ENCODE data around the gene SPAG6. TPM values are rescaled to one million over a fixed set of nuclear protein-coding genes. Genes with fewer than 3 reads are reported as not detected.

Gene SPAG6
- total and polyA plus RNA-seq, 2 of the 4 experiments (the other 2 are of a cell fraction): not detected

DNA sequence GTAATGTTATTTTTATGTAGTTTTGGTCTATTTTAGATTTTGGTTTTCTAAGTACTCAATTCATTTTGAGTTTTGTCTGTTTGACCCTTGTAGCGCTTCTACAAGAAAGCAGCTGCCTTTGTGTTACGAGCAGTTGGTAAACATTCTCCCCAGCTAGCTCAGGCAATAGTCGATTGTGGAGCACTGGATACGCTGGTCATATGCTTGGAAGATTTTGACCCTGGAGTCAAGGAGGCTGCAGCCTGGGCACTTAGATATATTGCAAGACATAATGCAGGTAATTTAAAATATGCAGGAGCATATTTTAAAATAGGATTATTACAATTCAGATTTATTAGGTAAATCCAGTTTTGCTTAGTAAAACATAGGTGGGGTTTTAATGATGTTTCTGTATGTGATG lies 23.1 kb downstream of the SPAG6 start:
- WGBS, 2 experiments (ENCODE audit: extremely low coverage in 2 of 2, insufficient read length in 1 of 2): 69% methylated on average over 3 of the region's 4 CpGs; no CpG with 5 or more reads in 1 of the 2 experiments
- no TSS peak for BruUV-seq (replicated peaks)
- H2BK20ac ChIP-seq (ENCODE audit: low read depth, low read length): no peak overlapping the region
- H3K27ac ChIP-seq (ENCODE audit: insufficient read depth, low read length): no peak overlapping the region
- no peak overlapping the region for H4K91ac ChIP-seq (ENCODE audit: insufficient read depth, low read depth, low read length)
- no peaks in the 10 kb centered on the region for H3K9me1 ChIP-seq (ENCODE audit: insufficient read depth, low read length)
- dilution Hi-C loops (cut with HindIII; ENCODE audit: low sequenced_read_pairs, unreplicated experiment) (no loop called here), intact Hi-C loops (cut with micrococcal nuclease) (no loop called here), in situ Hi-C loops (cut with MboI; ENCODE audit: low sequenced_read_pairs) (no loop called here)
- TF ChIP-seq POLR2A (IDR thresholded peaks at IDR 0.05; ENCODE audit: low read depth, low read length): no peak
- no peak for TF ChIP-seq CHD1 (IDR thresholded peaks at IDR 0.05; ENCODE audit: low read depth, low read length)
- no peak for TF ChIP-seq MAFK (IDR thresholded peaks at IDR 0.05; ENCODE audit: low read depth, low read length)
- TF ChIP-seq, protein P1, sequence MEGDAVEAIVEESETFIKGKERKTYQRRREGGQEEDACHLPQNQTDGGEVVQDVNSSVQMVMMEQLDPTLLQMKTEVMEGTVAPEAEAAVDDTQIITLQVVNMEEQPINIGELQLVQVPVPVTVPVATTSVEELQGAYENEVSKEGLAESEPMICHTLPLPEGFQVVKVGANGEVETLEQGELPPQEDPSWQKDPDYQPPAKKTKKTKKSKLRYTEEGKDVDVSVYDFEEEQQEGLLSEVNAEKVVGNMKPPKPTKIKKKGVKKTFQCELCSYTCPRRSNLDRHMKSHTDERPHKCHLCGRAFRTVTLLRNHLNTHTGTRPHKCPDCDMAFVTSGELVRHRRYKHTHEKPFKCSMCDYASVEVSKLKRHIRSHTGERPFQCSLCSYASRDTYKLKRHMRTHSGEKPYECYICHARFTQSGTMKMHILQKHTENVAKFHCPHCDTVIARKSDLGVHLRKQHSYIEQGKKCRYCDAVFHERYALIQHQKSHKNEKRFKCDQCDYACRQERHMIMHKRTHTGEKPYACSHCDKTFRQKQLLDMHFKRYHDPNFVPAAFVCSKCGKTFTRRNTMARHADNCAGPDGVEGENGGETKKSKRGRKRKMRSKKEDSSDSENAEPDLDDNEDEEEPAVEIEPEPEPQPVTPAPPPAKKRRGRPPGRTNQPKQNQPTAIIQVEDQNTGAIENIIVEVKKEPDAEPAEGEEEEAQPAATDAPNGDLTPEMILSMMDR (conservative IDR thresholded peaks at IDR 0.05; ENCODE audit: low read depth, low read length): no peak
- TF ChIP-seq, protein P2, sequence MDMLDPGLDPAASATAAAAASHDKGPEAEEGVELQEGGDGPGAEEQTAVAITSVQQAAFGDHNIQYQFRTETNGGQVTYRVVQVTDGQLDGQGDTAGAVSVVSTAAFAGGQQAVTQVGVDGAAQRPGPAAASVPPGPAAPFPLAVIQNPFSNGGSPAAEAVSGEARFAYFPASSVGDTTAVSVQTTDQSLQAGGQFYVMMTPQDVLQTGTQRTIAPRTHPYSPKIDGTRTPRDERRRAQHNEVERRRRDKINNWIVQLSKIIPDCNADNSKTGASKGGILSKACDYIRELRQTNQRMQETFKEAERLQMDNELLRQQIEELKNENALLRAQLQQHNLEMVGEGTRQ (IDR thresholded peaks at IDR 0.05; ENCODE audit: low read depth, low read length): no peak
- TF ChIP-seq FOS (IDR thresholded peaks at IDR 0.05; ENCODE audit: low read depth, low read length): no peak
- no peak for TF ChIP-seq MXI1 (IDR thresholded peaks at IDR 0.05; ENCODE audit: borderline replicate concordance, low read depth, low read length)
- no peak for TF ChIP-seq RFX5 (IDR thresholded peaks at IDR 0.05; ENCODE audit: low read depth, low read length)
- no peak for TF ChIP-seq NFE2L2 (IDR thresholded peaks at IDR 0.05; ENCODE audit: low read depth, low read length)
- TF ChIP-seq RCOR1 (IDR thresholded peaks at IDR 0.05; ENCODE audit: insufficient replicate concordance, low read length): no peak
- TF ChIP-seq BHLHE40 (IDR thresholded peaks at IDR 0.05; ENCODE audit: low read depth, low read length): no peak
- TF ChIP-seq MAZ (IDR thresholded peaks at IDR 0.05; ENCODE audit: borderline replicate concordance, low read depth, low read length): no peak
- no peak for TF ChIP-seq SMC3 (IDR thresholded peaks at IDR 0.05; ENCODE audit: low read depth, low read length)
- TF ChIP-seq, protein P3, sequence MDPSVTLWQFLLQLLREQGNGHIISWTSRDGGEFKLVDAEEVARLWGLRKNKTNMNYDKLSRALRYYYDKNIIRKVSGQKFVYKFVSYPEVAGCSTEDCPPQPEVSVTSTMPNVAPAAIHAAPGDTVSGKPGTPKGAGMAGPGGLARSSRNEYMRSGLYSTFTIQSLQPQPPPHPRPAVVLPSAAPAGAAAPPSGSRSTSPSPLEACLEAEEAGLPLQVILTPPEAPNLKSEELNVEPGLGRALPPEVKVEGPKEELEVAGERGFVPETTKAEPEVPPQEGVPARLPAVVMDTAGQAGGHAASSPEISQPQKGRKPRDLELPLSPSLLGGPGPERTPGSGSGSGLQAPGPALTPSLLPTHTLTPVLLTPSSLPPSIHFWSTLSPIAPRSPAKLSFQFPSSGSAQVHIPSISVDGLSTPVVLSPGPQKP (IDR thresholded peaks at IDR 0.05; ENCODE audit: borderline replicate concordance, low read depth, low read length): no peak
- no peak for TF ChIP-seq RAD21 (IDR thresholded peaks at IDR 0.05; ENCODE audit: low read length)
- TF ChIP-seq CEBPB (IDR thresholded peaks at IDR 0.05; ENCODE audit: low read depth, low read length): no peak
- no peak overlapping the region for H2AK9ac ChIP-seq (replicated peaks; ENCODE audit: low read depth, low read length, poor library complexity)
- no peak for ATAC-seq (ENCODE audit: low read depth)
- no peaks in the 10 kb centered on the region for H3K9me3 ChIP-seq (ENCODE audit: control insufficient read depth, insufficient read depth, low read length)
- no peak overlapping the region for H3K9ac ChIP-seq (ENCODE audit: low read depth, low read length)
- H4K20me1 ChIP-seq (ENCODE audit: insufficient read depth, low read length): no peaks in the 10 kb centered on the region
- no peak overlapping the region for H3K4ac ChIP-seq (ENCODE audit: low read depth, low read length)
- peaks cover 5% of the 10 kb centered on the region for H3K27me3 ChIP-seq (ENCODE audit: control insufficient read depth, insufficient read depth, low read length)
- H3K23ac ChIP-seq (ENCODE audit: low read depth, low read length): no peak overlapping the region
- no peak overlapping the region for H3K4me2 ChIP-seq (ENCODE audit: low read depth, low read length)
- H2BK120ac ChIP-seq (ENCODE audit: low read depth, low read length): no peak overlapping the region
- no peak overlapping the region for H3K4me3 ChIP-seq (ENCODE audit: insufficient read depth, low read depth, low read length)
- H3K36me3 ChIP-seq (ENCODE audit: control insufficient read depth, insufficient read depth, low read length): no peaks in the 10 kb centered on the region
- H2AK5ac ChIP-seq (ENCODE audit: low read depth, low read length): no peak overlapping the region
- DNase-seq: no peak
- H2AFZ ChIP-seq (replicated peaks; ENCODE audit: low read length, poor library complexity): no peak overlapping the region
- H3K14ac ChIP-seq (replicated peaks; ENCODE audit: low read depth, low read length): no peak overlapping the region
- H4K5ac ChIP-seq (ENCODE audit: low read depth, low read length): no peak overlapping the region
- no peak overlapping the region for H2BK15ac ChIP-seq (ENCODE audit: low read depth, low read length)
- no peak overlapping the region for H4K8ac ChIP-seq (ENCODE audit: low read depth in 2 of 2, low read length in 2 of 2)
- no peak overlapping the region for H3K18ac ChIP-seq (ENCODE audit: low read depth, low read length)
- ChIA-PET CTCF (no interaction called here), POLR2A (ENCODE audit: unreplicated experiment) (no interaction called here)
- H2BK5ac ChIP-seq (ENCODE audit: low read depth, low read length, poor library complexity, severe bottlenecking): no peak overlapping the region
- no peak overlapping the region for H3K56ac ChIP-seq (ENCODE audit: extremely low read depth, insufficient read depth, low read length)
- no peaks in the 10 kb centered on the region for H3K4me1 ChIP-seq (ENCODE audit: control insufficient read depth, insufficient read depth, low read length)
- H3K79me1 ChIP-seq (ENCODE audit: low read depth in 1 of 2, low read length in 2 of 2): no peaks in the 10 kb centered on the region
